Suprapubic skin (tissue), 4 donors: ENCODE results near the gene COP1.

ENCODE experiments used
- EP300 ChIP-seq: sonication (generic); formaldehyde crosslinking; IDR thresholded peaks from one replicate; pipeline ENCODE4 v1.6.1; 2017; ENCODE audit warnings: antibody characterized with exemption
- POLR2A ChIP-seq, 2 donors: fragments of 450-650 bp; IDR thresholded peaks; one replicate each; pipeline ENCODE4 v1.6.1; 2017; ENCODE audit warnings: antibody characterized with exemption in 2 of 2, mild to moderate bottlenecking in 2 of 2, moderate library complexity in 2 of 2
- POLR2AphosphoS5 ChIP-seq, 3 donors: sonication (generic); formaldehyde crosslinking; IDR thresholded peaks; one replicate each; pipeline ENCODE4 v1.6.1; 2017; ENCODE audit warnings: antibody characterized with exemption in 3 of 3
- TF ChIP-seq, protein P1 (sequence below), 2 donors: fragments of 200-600 bp in 1 of 2; fragments of 450-650 bp in 1 of 2; sonication (generic) in 1 of 2; IDR thresholded peaks; one replicate each; pipeline ENCODE4 v1.5.1; 2016 to 2019; ENCODE audit warnings: antibody characterized with exemption in 2 of 2, mild to moderate bottlenecking in 1 of 2, moderate library complexity in 1 of 2

DNA sequence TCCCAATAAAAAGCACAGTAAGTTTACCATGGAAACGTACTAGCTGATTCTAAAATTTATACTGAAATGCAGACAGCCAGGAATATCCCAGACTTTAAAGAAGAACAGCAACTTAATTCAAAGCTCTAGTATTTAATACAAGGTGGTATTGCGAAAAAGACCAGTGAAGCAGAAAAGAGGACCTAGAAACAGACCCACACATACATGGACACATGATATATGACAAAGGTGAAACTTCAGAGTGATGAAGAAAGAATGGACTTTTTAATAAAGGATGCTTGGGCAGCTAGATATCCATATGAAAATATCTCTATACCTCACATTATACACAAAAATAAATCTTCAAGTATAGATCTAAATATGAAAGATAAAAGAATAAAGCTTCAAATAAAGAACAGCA, 62.6 kb downstream of the COP1 start:
- TF ChIP-seq POLR2AphosphoS5 (IDR thresholded peaks at IDR 0.05) (no peak), POLR2A (IDR thresholded peaks at IDR 0.05) (no peak), EP300 (no peak)
- TF ChIP-seq, protein P1, sequence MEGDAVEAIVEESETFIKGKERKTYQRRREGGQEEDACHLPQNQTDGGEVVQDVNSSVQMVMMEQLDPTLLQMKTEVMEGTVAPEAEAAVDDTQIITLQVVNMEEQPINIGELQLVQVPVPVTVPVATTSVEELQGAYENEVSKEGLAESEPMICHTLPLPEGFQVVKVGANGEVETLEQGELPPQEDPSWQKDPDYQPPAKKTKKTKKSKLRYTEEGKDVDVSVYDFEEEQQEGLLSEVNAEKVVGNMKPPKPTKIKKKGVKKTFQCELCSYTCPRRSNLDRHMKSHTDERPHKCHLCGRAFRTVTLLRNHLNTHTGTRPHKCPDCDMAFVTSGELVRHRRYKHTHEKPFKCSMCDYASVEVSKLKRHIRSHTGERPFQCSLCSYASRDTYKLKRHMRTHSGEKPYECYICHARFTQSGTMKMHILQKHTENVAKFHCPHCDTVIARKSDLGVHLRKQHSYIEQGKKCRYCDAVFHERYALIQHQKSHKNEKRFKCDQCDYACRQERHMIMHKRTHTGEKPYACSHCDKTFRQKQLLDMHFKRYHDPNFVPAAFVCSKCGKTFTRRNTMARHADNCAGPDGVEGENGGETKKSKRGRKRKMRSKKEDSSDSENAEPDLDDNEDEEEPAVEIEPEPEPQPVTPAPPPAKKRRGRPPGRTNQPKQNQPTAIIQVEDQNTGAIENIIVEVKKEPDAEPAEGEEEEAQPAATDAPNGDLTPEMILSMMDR (IDR thresholded peaks at IDR 0.05), result no peak
